PFSK-1 (cell line): ENCODE measurements around the gene CD8A.

Experiments
- FOXP2 ChIP-seq: optimal IDR thresholded peaks from 2 replicates; pipeline ENCODE3; 2011; ENCODE audit warnings: borderline replicate concordance, control low read depth, inconsistent platforms; ENCODE audit not compliant: insufficient read depth; ENCODE audit errors: extremely low read length, extremely low read depth
- POLR2AphosphoS5 ChIP-seq: IDR thresholded peaks from 2 replicates; pipeline ENCODE4 v1.6.1; 2012; ENCODE audit warnings: low read depth, mild to moderate bottlenecking, control low read depth, low read length, moderate library complexity
- REST ChIP-seq, 2 experiments: IDR thresholded peaks; 2 replicates each; pipeline versions ENCODE4 v1.6.1 to v1.8.0; 2011 to 2012; ENCODE audit warnings: low read depth in 2 of 2, low read length in 2 of 2, control low read depth in 1 of 2, inconsistent platforms in 1 of 2, mild to moderate bottlenecking in 1 of 2, moderate library complexity in 1 of 2; ENCODE audit not compliant: insufficient read depth in 1 of 2
- SIN3A ChIP-seq: IDR thresholded peaks from 2 replicates; pipeline ENCODE4 v1.6.1; 2012; ENCODE audit warnings: mild to moderate bottlenecking, low read length, moderate library complexity, borderline replicate concordance; ENCODE audit not compliant: insufficient read depth
- TAF1 ChIP-seq: IDR thresholded peaks from 2 replicates; pipeline ENCODE4 v1.6.1; 2012; ENCODE audit warnings: low read length, control low read depth, borderline replicate concordance; ENCODE audit not compliant: insufficient read depth

DNA sequence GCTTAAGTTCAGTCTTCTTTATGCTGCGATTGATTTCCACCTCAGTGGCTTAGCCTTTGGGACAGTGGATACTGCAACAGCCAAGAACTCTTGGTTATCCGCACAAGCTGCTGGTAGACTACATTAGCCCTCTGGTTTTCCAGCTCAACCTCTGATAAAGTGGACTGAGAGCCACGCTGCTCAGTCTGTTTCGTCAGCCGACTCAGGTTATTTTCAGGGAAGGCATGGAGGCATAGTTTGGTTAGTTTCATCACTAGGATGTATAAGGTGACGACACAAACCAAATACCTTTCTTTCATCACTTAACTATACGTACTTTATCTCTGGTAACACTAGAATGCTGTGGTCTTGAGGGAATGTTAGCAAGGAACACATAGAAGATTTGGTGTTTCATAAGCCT, 14.2 kb downstream of the CD8A start:
- TF ChIP-seq TAF1 (no peak), SIN3A (no peak), POLR2AphosphoS5 (no peak), REST (IDR thresholded peaks at IDR 0.05; ENCODE audit: insufficient read depth in 1 of 2, low read depth in 2 of 2, low read length in 2 of 2) (no peak), FOXP2 (no peak)
